Neural progenitor cell (in vitro differentiated cells): Measurements from ENCODE around the gene MYL4. TPM values are rescaled to one million over a fixed set of nuclear protein-coding genes. Genes with fewer than 3 reads are reported as not detected.

ENCODE experiments used
- DNase-seq: peaks from one replicate; pipeline ENCODE4 v3.0.0-alpha.2; 2016; ENCODE audit warnings: low spot score
- H2AFZ ChIP-seq: fragments of 200-600 bp; sonication (generic); replicated peaks from 2 replicates; pipeline ENCODE4 v1.6.1; 2016; ENCODE audit warnings: antibody characterized with exemption
- H3F3A ChIP-seq: fragments of 200-600 bp; sonication (generic); 2 replicates; pipeline ENCODE4 v1.6.1; 2016; ENCODE audit warnings: antibody characterized with exemption, low read depth
- H3K27ac ChIP-seq: fragments of 200-600 bp; sonication (generic); 2 replicates; pipeline ENCODE4 v1.5.1; 2016; ENCODE audit warnings: mild to moderate bottlenecking
- H3K27me3 ChIP-seq: fragments of 200-600 bp; sonication (generic); 2 replicates; pipeline ENCODE4 v1.6.1; 2016; ENCODE audit warnings: mild to moderate bottlenecking, moderate library complexity
- H3K36me3 ChIP-seq: fragments of 200-600 bp; sonication (generic); 2 replicates; pipeline ENCODE4 v1.5.1; 2016
- H3K4me1 ChIP-seq: fragments of 200-600 bp; sonication (generic); 2 replicates; pipeline ENCODE4 v1.6.1; 2016; ENCODE audit warnings: mixed run types
- H3K4me2 ChIP-seq: fragments of 200-600 bp; sonication (generic); 2 replicates; pipeline ENCODE4 v1.6.1; 2016
- H3K4me3 ChIP-seq: fragments of 200-600 bp; sonication (generic); 2 replicates; pipeline ENCODE4 v1.5.1; 2016
- H3K79me2 ChIP-seq: fragments of 200-600 bp; sonication (generic); 2 replicates; pipeline ENCODE4 v1.6.1; 2016; ENCODE audit warnings: low read depth
- H3K9ac ChIP-seq: fragments of 200-600 bp; sonication (generic); 2 replicates; pipeline ENCODE4 v1.6.1; 2016
- H3K9me3 ChIP-seq: fragments of 200-600 bp; sonication (generic); 2 replicates; pipeline ENCODE4 v1.5.1; 2016; ENCODE audit warnings: low read depth
- H4K20me1 ChIP-seq: fragments of 200-600 bp; sonication (generic); 2 replicates; pipeline ENCODE4 v1.6.1; 2016; ENCODE audit warnings: low read depth
- H3K27ac Mint-ChIP-seq: 3 replicates; pipeline ENCODE4 v1.8.0; 2021; ENCODE audit warnings: mixed read lengths
- H3K27me3 Mint-ChIP-seq: 2 replicates; pipeline ENCODE4 v1.8.0; 2022; ENCODE audit warnings: low read depth, mild to moderate bottlenecking, inconsistent platforms, moderate library complexity, mixed read lengths; ENCODE audit not compliant: insufficient read depth
- H3K36me3 Mint-ChIP-seq: 3 replicates; pipeline ENCODE4 v1.8.0; 2021; ENCODE audit warnings: mixed read lengths
- H3K4me1 Mint-ChIP-seq: 3 replicates; pipeline ENCODE4 v1.8.0; 2021; ENCODE audit warnings: mixed read lengths
- H3K4me3 Mint-ChIP-seq: 3 replicates; pipeline ENCODE4 v1.8.0; 2021; ENCODE audit warnings: mild to moderate bottlenecking, moderate library complexity, mixed read lengths
- H3K9me3 Mint-ChIP-seq: 3 replicates; pipeline ENCODE4 v1.8.0; 2020; ENCODE audit warnings: mixed read lengths
- CTCF ChIP-seq: fragments of 200-600 bp; sonication (generic); IDR thresholded peaks from 2 replicates; pipeline ENCODE4 v1.5.1; 2017; ENCODE audit warnings: antibody characterized with exemption, mild to moderate bottlenecking
- EZH2 ChIP-seq: fragments of 200-600 bp; sonication (generic); IDR thresholded peaks from 2 replicates; pipeline ENCODE4 v1.6.1; 2017; ENCODE audit warnings: antibody characterized with exemption, mild to moderate bottlenecking, moderate library complexity
- EZH2phosphoT487 ChIP-seq: fragments of 200-600 bp; sonication (generic); IDR thresholded peaks from 2 replicates; pipeline ENCODE4 v1.6.1; 2017; ENCODE audit warnings: antibody characterized with exemption
- total RNA-seq: library from RNA; depleted of rRNA; stranded (reverse); fragments of >200 nt; gene quantifications from 2 replicates; pipeline ENCODE4 v1.2.3, GENCODE V29; 2015; ENCODE audit warnings: low replicate concordance

Gene MYL4
- total RNA-seq, 1 donor from 2014 or later = 0.37 TPM

GRCh38 chr17:47227862-47228261, 18.7 kb downstream of the MYL4 start:
- H3K9me3 Mint-ChIP-seq = peaks cover 12% of the 10 kb centered on the region

GRCh38 chr17:47229535-47230443, 20.6 kb downstream of the MYL4 start:
- H3K36me3 Mint-ChIP-seq = no peaks in the 10 kb centered on the region
- Histone ChIP-seq H3K9ac (no peak overlapping the region), H3F3A (no peaks in the 10 kb centered on the region), H2AFZ (peak overlapping the region; percentile 95), H3K4me3 (no peak overlapping the region), H4K20me1 (no peaks in the 10 kb centered on the region), H3K27me3 (peaks cover 16% of the 10 kb centered on the region), H3K36me3 (no peaks in the 10 kb centered on the region), H3K79me2 (no peaks in the 10 kb centered on the region), H3K27ac (no peak overlapping the region), H3K4me2 (peak overlapping the region; percentile 50), H3K4me1 (peaks cover 6% of the 10 kb centered on the region), H3K9me3 (no peaks in the 10 kb centered on the region)
- no peaks in the 10 kb centered on the region for H3K9me3 Mint-ChIP-seq
- DNase-seq = peak; percentile 92
- peaks cover 18% of the 10 kb centered on the region for H3K27me3 Mint-ChIP-seq
- peaks cover 10% of the 10 kb centered on the region for H3K4me1 Mint-ChIP-seq
- H3K27ac Mint-ChIP-seq = no peak overlapping the region
- peak overlapping the region; percentile 12 for H3K4me3 Mint-ChIP-seq
- no peak for TF ChIP-seq EZH2
- TF ChIP-seq CTCF = peak; percentile 88

More at GRCh38 chr17:47227862-47228261, 18.7 kb downstream of the MYL4 start:
- Mint-ChIP-seq H3K36me3 (no peaks in the 10 kb centered on the region), H3K4me3 (no peak overlapping the region), H3K4me1 (peaks cover 10% of the 10 kb centered on the region), H3K27ac (peak overlapping the region; percentile 29), H3K27me3 (peaks cover 16% of the 10 kb centered on the region)
- no peak overlapping the region for H3K27ac ChIP-seq
- TF ChIP-seq EZH2phosphoT487 (no peak), EZH2 (no peak), CTCF (no peak)
- no peak overlapping the region for H3K9ac ChIP-seq
- peaks cover 16% of the 10 kb centered on the region for H3K27me3 ChIP-seq
- no peak overlapping the region for H2AFZ ChIP-seq
- no peaks in the 10 kb centered on the region for H4K20me1 ChIP-seq
- DNase-seq = no peak
- no peak overlapping the region for H3K4me3 ChIP-seq
- no peaks in the 10 kb centered on the region for H3K79me2 ChIP-seq
- peaks cover 6% of the 10 kb centered on the region for H3K4me1 ChIP-seq
- H3K9me3 ChIP-seq = no peaks in the 10 kb centered on the region
- no peaks in the 10 kb centered on the region for H3K36me3 ChIP-seq
- no peaks in the 10 kb centered on the region for H3F3A ChIP-seq
- no peak overlapping the region for H3K4me2 ChIP-seq

- Histone ChIP-seq H3K36me3 (no peaks in the 10 kb centered on the region), H3F3A (no peaks in the 10 kb centered on the region), H4K20me1 (no peaks in the 10 kb centered on the region), H3K4me1 (peaks cover 6% of the 10 kb centered on the region), H3K79me2 (no peaks in the 10 kb centered on the region), H3K9ac (no peak overlapping the region), H3K9me3 (no peaks in the 10 kb centered on the region), H3K27ac (no peak overlapping the region), H3K4me3 (no peak overlapping the region), H3K4me2 (no peak overlapping the region), H2AFZ (no peak overlapping the region), H3K27me3 (peaks cover 16% of the 10 kb centered on the region)
- H3K36me3 Mint-ChIP-seq = no peaks in the 10 kb centered on the region
- DNase-seq = no peak
- H3K27me3 Mint-ChIP-seq = peaks cover 26% of the 10 kb centered on the region
- H3K9me3 Mint-ChIP-seq = no peaks in the 10 kb centered on the region
- H3K4me1 Mint-ChIP-seq = peaks cover 10% of the 10 kb centered on the region
- TF ChIP-seq EZH2 = no peak
- H3K27ac Mint-ChIP-seq = no peak overlapping the region
- H3K4me3 Mint-ChIP-seq = no peak overlapping the region
Measured at GRCh38 chr17:47230864-47231263, 21.7 kb downstream of the MYL4 start.

GRCh38 chr17:47231334-47231733, 22.2 kb downstream of the MYL4 start:
- H3K9ac ChIP-seq = no peak overlapping the region
- no peaks in the 10 kb centered on the region for H3K36me3 ChIP-seq
- H3K4me1 ChIP-seq = peaks cover 6% of the 10 kb centered on the region
- H3K4me3 ChIP-seq = no peak overlapping the region
- TF ChIP-seq CTCF (no peak), EZH2 (no peak), EZH2phosphoT487 (no peak)
- H3K9me3 ChIP-seq = no peaks in the 10 kb centered on the region
- Mint-ChIP-seq H3K36me3 (no peaks in the 10 kb centered on the region), H3K4me1 (peaks cover 10% of the 10 kb centered on the region), H3K27me3 (peaks cover 24% of the 10 kb centered on the region), H3K27ac (no peak overlapping the region), H3K9me3 (no peaks in the 10 kb centered on the region), H3K4me3 (no peak overlapping the region)
- H3F3A ChIP-seq = no peaks in the 10 kb centered on the region
- H2AFZ ChIP-seq = no peak overlapping the region
- no peaks in the 10 kb centered on the region for H3K79me2 ChIP-seq
- peaks cover 16% of the 10 kb centered on the region for H3K27me3 ChIP-seq
- no peaks in the 10 kb centered on the region for H4K20me1 ChIP-seq
- no peak overlapping the region for H3K4me2 ChIP-seq
- H3K27ac ChIP-seq = no peak overlapping the region
- no peak for DNase-seq
